Fibroblast of the conjunctiva (primary cell): ENCODE data around the gene ARHGAP15.
"Not testable (repeated sequence)": the region's sequence is repeated elsewhere in the genome, so short reads cannot be mapped to it uniquely, and the experiment has no call there.

Experiments used
- DNase-seq: peaks from one replicate; pipeline ENCODE4 v3.0.0-alpha.2; 2010; ENCODE audit warnings: low read depth

Gene ARHGAP15

GRCh38 chr2:143128681-143129580, at the start of gene ARHGAP15:
ARHGAP15 (plus strand) TSS chr2:143129419.
- no peak for DNase-seq

- no peak for DNase-seq
Measured at GRCh38 chr2:143081616-143082015, 47.6 kb upstream of the ARHGAP15 start.

- peak; percentile 27 for DNase-seq
Measured at GRCh38 chr2:143083636-143084035, 45.6 kb upstream of the ARHGAP15 start.

- no peak for DNase-seq
Measured at GRCh38 chr2:143084462-143084861, 44.8 kb upstream of the ARHGAP15 start.

- DNase-seq: no peak
Measured at GRCh38 chr2:143085125-143085784, 44.0 kb upstream of the ARHGAP15 start.

GRCh38 chr2:143087033-143087432, 42.2 kb upstream of the ARHGAP15 start:
- DNase-seq: no peak

- no peak for DNase-seq
Measured at GRCh38 chr2:143088388-143088787, 40.8 kb upstream of the ARHGAP15 start.

- DNase-seq: not testable (repeated sequence)
Measured at GRCh38 chr2:143089520-143089919, 39.7 kb upstream of the ARHGAP15 start.

GRCh38 chr2:143110758-143111428, 18.3 kb upstream of the ARHGAP15 start:
- DNase-seq: peak; percentile 43

- no peak for DNase-seq
Measured at GRCh38 chr2:143117225-143117624, 12.0 kb upstream of the ARHGAP15 start.

- DNase-seq: no peak
Measured at GRCh38 chr2:143121079-143121478, 8.1 kb upstream of the ARHGAP15 start.

GRCh38 chr2:143121957-143122356, 7.3 kb upstream of the ARHGAP15 start:
- DNase-seq: no peak

GRCh38 chr2:143123911-143124310, 5.3 kb upstream of the ARHGAP15 start:
- DNase-seq: no peak

- no peak for DNase-seq
Measured at GRCh38 chr2:143124445-143124844, 4.8 kb upstream of the ARHGAP15 start.

- DNase-seq: no peak
Measured at GRCh38 chr2:143125717-143126116, 3.5 kb upstream of the ARHGAP15 start.

- no peak for DNase-seq
Measured at GRCh38 chr2:143132355-143132754, 3.1 kb downstream of the ARHGAP15 start.

- no peak for DNase-seq
Measured at GRCh38 chr2:143133783-143134182, 4.6 kb downstream of the ARHGAP15 start.

- no peak for DNase-seq
Measured at GRCh38 chr2:143138292-143138691, 9.1 kb downstream of the ARHGAP15 start.

GRCh38 chr2:143139835-143140393, 10.7 kb downstream of the ARHGAP15 start:
- no peak for DNase-seq

GRCh38 chr2:143140864-143141661, 11.8 kb downstream of the ARHGAP15 start:
- no peak for DNase-seq

GRCh38 chr2:143142598-143142997, 13.4 kb downstream of the ARHGAP15 start:
- DNase-seq: no peak
